PC-9 (cell line): Measurements from ENCODE around the gene ANLN.

Source experiments
- EZH2 ChIP-seq: fragments of 200-600 bp; sonication (generic); IDR thresholded peaks from 2 replicates; pipeline ENCODE4 v1.8.0; 2017; ENCODE audit warnings: antibody characterized with exemption, low read depth
- TF ChIP-seq, protein P1 (sequence below): fragments of 200-600 bp; sonication (generic); conservative IDR thresholded peaks from 2 replicates; pipeline ENCODE4 v1.6.1; 2017; ENCODE audit warnings: mixed run types, antibody characterized with exemption, mild to moderate bottlenecking, moderate library complexity

DNA sequence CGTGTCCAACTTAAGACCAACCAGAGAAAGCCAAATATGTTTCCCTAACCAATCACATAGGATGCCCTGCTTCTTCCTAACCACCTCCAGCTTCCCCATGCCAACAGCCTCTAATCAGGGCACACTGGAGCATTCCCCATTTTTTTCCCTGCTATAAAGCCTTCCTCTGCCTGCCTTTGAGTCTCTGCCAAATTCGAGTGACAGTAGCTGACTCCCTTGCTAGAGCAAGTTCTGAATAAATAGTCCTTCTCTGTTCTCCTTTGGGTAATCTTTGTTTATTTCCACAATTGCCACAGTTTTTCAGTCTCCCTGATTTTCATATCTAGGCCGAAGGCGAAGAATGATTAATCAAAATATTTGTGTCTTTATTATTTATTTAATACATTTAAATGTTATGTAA, 96.7 kb downstream of the ANLN start:
- TF ChIP-seq, protein P1, sequence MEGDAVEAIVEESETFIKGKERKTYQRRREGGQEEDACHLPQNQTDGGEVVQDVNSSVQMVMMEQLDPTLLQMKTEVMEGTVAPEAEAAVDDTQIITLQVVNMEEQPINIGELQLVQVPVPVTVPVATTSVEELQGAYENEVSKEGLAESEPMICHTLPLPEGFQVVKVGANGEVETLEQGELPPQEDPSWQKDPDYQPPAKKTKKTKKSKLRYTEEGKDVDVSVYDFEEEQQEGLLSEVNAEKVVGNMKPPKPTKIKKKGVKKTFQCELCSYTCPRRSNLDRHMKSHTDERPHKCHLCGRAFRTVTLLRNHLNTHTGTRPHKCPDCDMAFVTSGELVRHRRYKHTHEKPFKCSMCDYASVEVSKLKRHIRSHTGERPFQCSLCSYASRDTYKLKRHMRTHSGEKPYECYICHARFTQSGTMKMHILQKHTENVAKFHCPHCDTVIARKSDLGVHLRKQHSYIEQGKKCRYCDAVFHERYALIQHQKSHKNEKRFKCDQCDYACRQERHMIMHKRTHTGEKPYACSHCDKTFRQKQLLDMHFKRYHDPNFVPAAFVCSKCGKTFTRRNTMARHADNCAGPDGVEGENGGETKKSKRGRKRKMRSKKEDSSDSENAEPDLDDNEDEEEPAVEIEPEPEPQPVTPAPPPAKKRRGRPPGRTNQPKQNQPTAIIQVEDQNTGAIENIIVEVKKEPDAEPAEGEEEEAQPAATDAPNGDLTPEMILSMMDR: no peak
- no peak for TF ChIP-seq EZH2
